ENCODE data around the gene MMP24. TPM values are rescaled to one million over a fixed set of nuclear protein-coding genes. Genes with fewer than 3 reads are reported as not detected.

The MMP24 gene
- total RNA-seq, 1 donor from 2014 or later = 13.0 TPM

GRCh38 chr20:35286077-35286898 is 59.8 kb downstream of the MMP24 start:
- Histone ChIP-seq H3K27ac (no peak overlapping the region), H3K27me3 (no peaks in the 10 kb centered on the region), H3K4me1 (peaks cover 10% of the 10 kb centered on the region), H3K4me3 (no peak overlapping the region), H3K36me3 (peaks cover 10% of the 10 kb centered on the region), H3K9me3 (no peaks in the 10 kb centered on the region)
- no peak for DNase-seq
- no peak for TF ChIP-seq CTCF (IDR thresholded peaks at IDR 0.05)
- intact Hi-C loops (cut with DNase I) = no loop called here
- ATAC-seq = no peak

DNA sequence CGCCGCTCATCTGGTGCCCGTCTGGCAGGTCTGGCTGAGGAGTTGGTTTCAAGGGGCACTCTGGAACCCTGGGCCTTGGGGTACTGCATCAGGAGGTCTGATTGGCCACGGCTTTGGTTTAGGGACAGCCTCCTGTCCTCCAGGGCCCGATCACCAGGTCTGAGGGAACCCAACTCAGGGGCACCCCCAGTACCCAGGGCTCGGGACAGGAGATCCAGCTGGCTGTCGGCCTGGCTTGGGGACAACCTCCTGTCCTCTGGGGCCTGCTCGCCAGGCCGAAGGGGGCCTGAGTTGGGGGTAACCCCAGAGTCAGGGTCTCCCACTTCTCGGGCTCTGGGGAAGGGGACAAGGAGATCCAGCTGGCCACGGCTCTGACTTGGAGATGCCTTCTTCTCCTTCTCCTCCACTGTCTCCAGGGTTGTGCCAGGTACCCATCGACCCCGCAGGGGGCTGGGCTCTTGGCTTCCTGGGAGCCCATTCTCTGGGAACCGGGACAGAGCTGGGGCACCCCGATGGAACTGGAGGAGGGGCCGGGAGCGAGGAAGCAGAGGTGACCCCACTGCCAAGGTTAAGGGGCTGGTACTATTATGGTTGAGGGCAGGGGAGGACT is 60.5 kb downstream of the MMP24 start:
- ATAC-seq (no peak), DNase-seq (no peak)
- Histone ChIP-seq H3K27ac (no peak overlapping the region), H3K4me3 (no peak overlapping the region), H3K27me3 (no peaks in the 10 kb centered on the region), H3K9me3 (no peaks in the 10 kb centered on the region), H3K36me3 (peaks cover 3% of the 10 kb centered on the region), H3K4me1 (peaks cover 10% of the 10 kb centered on the region)
- no peak for TF ChIP-seq CTCF (IDR thresholded peaks at IDR 0.05)
- intact Hi-C loops (cut with DNase I) = no loop called here

DNA sequence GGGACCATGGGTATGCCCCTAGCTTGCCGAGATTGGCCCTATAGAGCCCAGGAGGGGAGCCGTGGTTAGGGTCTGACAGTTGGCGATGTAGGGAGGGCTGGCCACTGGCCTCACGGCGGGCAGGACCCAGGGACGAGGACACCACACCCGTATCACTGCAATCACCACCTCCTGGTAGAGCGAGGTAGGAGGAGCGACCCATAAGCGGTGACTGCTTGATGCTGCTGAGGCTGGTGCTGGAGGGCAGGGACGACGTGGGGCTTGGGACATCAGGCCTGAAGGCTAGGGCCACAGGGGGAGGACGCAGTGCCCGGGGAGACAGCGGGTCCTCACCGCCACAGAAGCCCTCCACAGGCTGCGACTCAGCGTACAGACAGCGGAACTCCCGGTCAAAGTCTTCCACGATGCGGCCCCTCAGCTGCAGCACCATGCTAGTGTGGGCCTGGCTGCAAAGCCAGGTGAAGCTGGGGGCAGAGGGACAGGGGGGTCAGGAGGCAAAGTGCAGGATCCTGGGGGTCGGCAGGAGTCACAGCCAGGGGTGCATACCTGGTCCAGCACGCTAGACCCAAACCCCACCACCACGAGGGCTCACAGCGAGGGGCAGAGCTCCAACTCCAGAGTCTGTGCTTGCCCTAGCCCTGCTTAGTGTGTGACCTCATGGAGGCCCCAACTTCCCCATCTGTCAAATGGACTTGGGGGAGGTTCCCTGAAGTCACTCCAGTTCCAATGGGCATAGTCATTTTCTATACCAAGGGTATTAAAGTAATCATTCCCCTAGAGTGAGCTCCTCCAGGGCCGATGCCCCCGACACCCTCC is 61.2 kb downstream of the MMP24 start:
- no peak overlapping the region for H3K4me3 ChIP-seq
- H3K9me3 ChIP-seq = no peaks in the 10 kb centered on the region
- H3K27ac ChIP-seq = no peak overlapping the region
- peaks cover 10% of the 10 kb centered on the region for H3K4me1 ChIP-seq
- ATAC-seq (no peak), DNase-seq (no peak)
- no peaks in the 10 kb centered on the region for H3K36me3 ChIP-seq
- intact Hi-C loops (cut with DNase I) = no loop called here
- no peak for TF ChIP-seq CTCF (IDR thresholded peaks at IDR 0.05)
- no peaks in the 10 kb centered on the region for H3K27me3 ChIP-seq

- Histone ChIP-seq H3K4me1 (peaks cover 5% of the 10 kb centered on the region), H3K36me3 (no peaks in the 10 kb centered on the region), H3K4me3 (no peak overlapping the region), H3K9me3 (no peaks in the 10 kb centered on the region), H3K27ac (no peak overlapping the region), H3K27me3 (peaks cover 2% of the 10 kb centered on the region)
- intact Hi-C loops (cut with DNase I) = no loop called here
- TF ChIP-seq CTCF (IDR thresholded peaks at IDR 0.05) = no peak
- DNase-seq = no peak
- no peak for ATAC-seq
Observed at GRCh38 chr20:35288325-35289060, 62.0 kb downstream of the MMP24 start.

DNA sequence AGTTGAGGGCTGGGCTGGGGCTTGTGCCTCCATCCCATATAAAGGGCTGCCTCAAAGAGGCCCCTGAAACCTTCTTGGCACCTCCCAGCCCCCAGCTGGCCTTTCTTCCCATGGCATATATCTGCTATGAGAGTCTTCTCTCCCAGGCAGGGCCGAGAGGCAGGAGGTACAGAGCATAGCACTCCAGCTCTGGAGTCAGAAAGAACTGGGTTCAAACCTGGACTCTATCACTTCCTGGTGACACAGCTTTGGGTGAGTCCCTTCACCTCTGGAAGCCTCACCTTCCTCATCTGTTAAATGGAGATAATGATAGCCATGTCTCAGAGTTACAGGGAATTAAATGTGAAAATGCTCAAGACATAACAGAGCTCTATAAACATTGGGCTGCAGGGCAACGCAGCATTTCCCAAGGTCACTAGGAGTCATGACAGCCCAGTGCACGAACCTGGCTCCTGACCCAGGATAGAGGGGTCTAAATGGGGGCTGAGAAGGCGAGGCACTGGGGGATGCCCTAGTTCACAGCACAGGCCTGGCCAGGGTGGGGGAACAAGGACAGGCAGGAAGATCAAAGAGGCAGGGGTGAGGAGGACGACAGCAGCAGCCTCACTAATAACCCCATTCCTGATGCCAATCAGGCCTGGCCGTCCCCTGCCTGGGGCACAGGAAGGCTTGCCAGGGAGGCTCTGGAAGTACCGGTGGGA is 63.8 kb downstream of the MMP24 start:
- H3K4me3 ChIP-seq = no peak overlapping the region
- H3K4me1 ChIP-seq = no peaks in the 10 kb centered on the region
- DNase-seq (no peak), ATAC-seq (no peak)
- no peak overlapping the region for H3K27ac ChIP-seq
- TF ChIP-seq CTCF (IDR thresholded peaks at IDR 0.05) = no peak
- H3K9me3 ChIP-seq = no peaks in the 10 kb centered on the region
- peaks cover 13% of the 10 kb centered on the region for H3K27me3 ChIP-seq
- intact Hi-C loops (cut with DNase I) = no loop called here
- H3K36me3 ChIP-seq = no peaks in the 10 kb centered on the region

All from upper lobe of right lung (tissue), 1 donor.